HUDEP-2 (cell line): ENCODE measurements around the gene OTOS.

Experiments
- DNase-seq, 76 experiments: peaks; one replicate each; lab custom pipeline; 2025; ENCODE audit not compliant: unreplicated experiment in 76 of 76; lab: John Stamatoyannopoulos, UW

OTOS gene

GRCh38 chr2:240153418-240153817 is 13.0 kb upstream of the OTOS start:
- no peak for DNase-seq

- DNase-seq, result no peak
Measured at GRCh38 chr2:240151477-240152031, 11.1 kb upstream of the OTOS start.

- peak in 15 of 76 experiments; percentile 1 to 34 (median 9) for DNase-seq
Measured at GRCh38 chr2:240149943-240150784, 9.7 kb upstream of the OTOS start.

- DNase-seq, result no peak
Measured at GRCh38 chr2:240147911-240148587, 7.6 kb upstream of the OTOS start.

- DNase-seq, result no peak
Measured at GRCh38 chr2:240147382-240147781, 6.9 kb upstream of the OTOS start.

GRCh38 chr2:240146627-240147278 is 6.3 kb upstream of the OTOS start:
- DNase-seq, result no peak

GRCh38 chr2:240146141-240146561 is 5.7 kb upstream of the OTOS start:
- DNase-seq, result no peak

GRCh38 chr2:240145461-240145860 is 5.0 kb upstream of the OTOS start:
- DNase-seq, result no peak

GRCh38 chr2:240144649-240145261 is 4.3 kb upstream of the OTOS start:
- no peak for DNase-seq

GRCh38 chr2:240143801-240144648 is 3.6 kb upstream of the OTOS start:
- peak in 55 of 76 experiments; percentile 2 to 78 (median 37) for DNase-seq

- no peak for DNase-seq
Measured at GRCh38 chr2:240143276-240143675, 2.8 kb upstream of the OTOS start.

GRCh38 chr2:240142859-240143258 is 2.4 kb upstream of the OTOS start:
- DNase-seq, result no peak

- no peak for DNase-seq
Measured at GRCh38 chr2:240142256-240142775, 1.9 kb upstream of the OTOS start.

- DNase-seq, result no peak
Measured at GRCh38 chr2:240141736-240142135, 1.3 kb upstream of the OTOS start.

GRCh38 chr2:240140920-240141319 is 462 bp upstream of the OTOS start:
- DNase-seq, result no peak

GRCh38 chr2:240139666-240140393 is 628 bp downstream of the OTOS start:
- no peak for DNase-seq

GRCh38 chr2:240139011-240139441 is 1.4 kb downstream of the OTOS start:
- DNase-seq, result no peak

- DNase-seq, result no peak
Measured at GRCh38 chr2:240138254-240138984, 2.0 kb downstream of the OTOS start.
